ENCODE results near the gene TMX2. TPM values are rescaled to one million over a fixed set of nuclear protein-coding genes. Genes with fewer than 3 reads are reported as not detected.

The TMX2 gene
- polyA plus RNA-seq, 1 donor (not counting 4 experiments of a cell fraction or from before 2014, with no cell fraction given), result 92.8 TPM

- peaks cover 4 to 8% of the 10 kb centered on the region in 2 experiments for H3K36me3 ChIP-seq (ENCODE audit: control insufficient read depth in 2 of 2, extremely low read depth in 1 of 2, insufficient read depth in 2 of 2, low read length in 2 of 2)
- no peak overlapping the region for H2AFZ ChIP-seq (ENCODE audit: control insufficient read depth, low read length)
- H3K79me2 ChIP-seq (ENCODE audit: control insufficient read depth, insufficient read depth, low read length), result peaks cover 95% of the 10 kb centered on the region
- H3K4me2 ChIP-seq (ENCODE audit: control insufficient read depth, extremely low read depth, insufficient read depth, low read depth, low read length), result peak overlapping the region; percentile 91
- no peaks in the 10 kb centered on the region for H3K9me3 ChIP-seq (ENCODE audit: control insufficient read depth, low read depth, low read length)
- DNase-seq (ENCODE audit: low read depth, low spot score), result no peak
- peak overlapping the region; percentile 93 for H3K27ac ChIP-seq (ENCODE audit: control insufficient read depth, insufficient read depth, low read length)
- peaks cover 5% of the 10 kb centered on the region for H4K20me1 ChIP-seq (ENCODE audit: control insufficient read depth, extremely low read depth, insufficient read depth, low read length)
- no peaks in the 10 kb centered on the region for H3K27me3 ChIP-seq (ENCODE audit: control insufficient read depth, extremely low read depth, insufficient read depth, low read length)
- H3K9me1 ChIP-seq (ENCODE audit: control insufficient read depth, extremely low read depth, insufficient read depth, low read length), result no peaks in the 10 kb centered on the region
- peak overlapping the region; percentile 43 for H3K9ac ChIP-seq (ENCODE audit: control insufficient read depth, extremely low read depth, insufficient read depth, low read length)
- dilution Hi-C loops (cut with MboI; ENCODE audit: extremely low pct_ligation_motif_present, low sequenced_read_pairs), result no loop called here
- H3K4me1 ChIP-seq (ENCODE audit: control insufficient read depth, extremely low read depth, insufficient read depth, low read length), result peaks cover 48% of the 10 kb centered on the region
- no peak for TF ChIP-seq EZH2 (IDR thresholded peaks at IDR 0.05; ENCODE audit: low read length)
- no peak for TF ChIP-seq CTCF (optimal IDR thresholded peaks at IDR 0.05 in 1 of 3, IDR thresholded peaks at IDR 0.05 in 1 of 3, conservative IDR thresholded peaks at IDR 0.05 in 1 of 3; ENCODE audit: extremely low read depth in 1 of 3, insufficient read depth in 2 of 3, low read length in 3 of 3)
- FAIRE-seq, result peak; percentile 49
- H3K4me3 ChIP-seq (ENCODE audit: control insufficient read depth in 2 of 3, extremely low read depth in 1 of 3, insufficient read depth in 2 of 3, low read depth in 1 of 3, low read length in 3 of 3), result no peak overlapping the region
These were observed 74.7 kb downstream of the TMX2 start for GRCh38 chr11:57787006-57787604.

- DNase-seq (ENCODE audit: low read depth, low spot score) (peak; percentile 78), FAIRE-seq (peak; percentile 93)
- Histone ChIP-seq H3K4me3 (ENCODE audit: control insufficient read depth in 2 of 3, extremely low read depth in 1 of 3, insufficient read depth in 2 of 3, low read depth in 1 of 3, low read length in 3 of 3) (peak overlapping the region in 2 of 3 experiments; percentile 40 to 41), H2AFZ (ENCODE audit: control insufficient read depth, low read length) (no peak overlapping the region), H3K9me3 (ENCODE audit: control insufficient read depth, low read depth, low read length) (no peaks in the 10 kb centered on the region), H3K9ac (ENCODE audit: control insufficient read depth, extremely low read depth, insufficient read depth, low read length) (peak overlapping the region; percentile 43), H3K27me3 (ENCODE audit: control insufficient read depth, extremely low read depth, insufficient read depth, low read length) (no peaks in the 10 kb centered on the region), H3K36me3 (ENCODE audit: control insufficient read depth in 2 of 2, extremely low read depth in 1 of 2, insufficient read depth in 2 of 2, low read length in 2 of 2) (peaks cover 4 to 8% of the 10 kb centered on the region in 2 experiments), H3K4me2 (ENCODE audit: control insufficient read depth, extremely low read depth, insufficient read depth, low read depth, low read length) (peak overlapping the region; percentile 91), H3K79me2 (ENCODE audit: control insufficient read depth, insufficient read depth, low read length) (peaks cover 95% of the 10 kb centered on the region), H3K4me1 (ENCODE audit: control insufficient read depth, extremely low read depth, insufficient read depth, low read length) (peaks cover 52% of the 10 kb centered on the region), H3K9me1 (ENCODE audit: control insufficient read depth, extremely low read depth, insufficient read depth, low read length) (no peaks in the 10 kb centered on the region), H4K20me1 (ENCODE audit: control insufficient read depth, extremely low read depth, insufficient read depth, low read length) (peaks cover 5% of the 10 kb centered on the region), H3K27ac (ENCODE audit: control insufficient read depth, insufficient read depth, low read length) (peak overlapping the region; percentile 93)
- dilution Hi-C loops (cut with MboI; ENCODE audit: extremely low pct_ligation_motif_present, low sequenced_read_pairs), result no loop called here
- TF ChIP-seq EZH2 (IDR thresholded peaks at IDR 0.05; ENCODE audit: low read length) (no peak), CTCF (optimal IDR thresholded peaks at IDR 0.05 in 1 of 3, IDR thresholded peaks at IDR 0.05 in 1 of 3, conservative IDR thresholded peaks at IDR 0.05 in 1 of 3; ENCODE audit: extremely low read depth in 1 of 3, insufficient read depth in 2 of 3, low read length in 3 of 3) (no peak)
These were observed 75.7 kb downstream of the TMX2 start for GRCh38 chr11:57787920-57788702.

All from keratinocyte (primary cell).